Left ventricle myocardium inferior (tissue), 1 donor: ENCODE measurements around the gene CMIP. TPM values are rescaled to one million over a fixed set of nuclear protein-coding genes. Genes with fewer than 3 reads are reported as not detected.

Experiments used
- DNase-seq: peaks from one replicate; pipeline ENCODE4 v3.0.0-alpha.2; 2020
- H3K27ac ChIP-seq: fragments of 200-600 bp; replicated peaks from 2 replicates; pipeline ENCODE4 v1.8.0; 2021
- H3K27me3 ChIP-seq: fragments of 200-600 bp; 2 replicates; pipeline ENCODE4 v1.8.0; 2021; ENCODE audit warnings: low read depth
- H3K36me3 ChIP-seq: fragments of 200-600 bp; 2 replicates; pipeline ENCODE4 v1.8.0; 2021
- H3K4me1 ChIP-seq: fragments of 200-600 bp; 2 replicates; pipeline ENCODE4 v1.8.0; 2021
- H3K4me3 ChIP-seq: fragments of 200-600 bp; 2 replicates; pipeline ENCODE4 v1.8.0; 2021; ENCODE audit warnings: mild to moderate bottlenecking, moderate library complexity
- H3K9me3 ChIP-seq: fragments of 200-600 bp; replicated peaks from 2 replicates; pipeline ENCODE4 v1.8.0; 2021
- intact Hi-C: fragments of 100-400 bp; cut with micrococcal nuclease; formaldehyde crosslinking; loops from one replicate; pipeline ENCODE4 v1.11.0; 2022
- total RNA-seq: library from RNA; stranded (reverse); fragmentation: NEBNext Ultra II Directional; extraction: Animal tissue kit (Norgen Biotek cat#: 25700); gene quantifications from one replicate; pipeline ENCODE4 v1.2.1, GENCODE V29; 2021
- TF ChIP-seq, protein P1 (sequence below): fragments of 200-600 bp; IDR thresholded peaks from 2 replicates; pipeline ENCODE4 v1.8.0; 2021; ENCODE audit warnings: antibody characterized with exemption, mild to moderate bottlenecking, borderline replicate concordance
- donor health status: DM: no; HTN: yes; CAD: no; lungs with severe emphysema.

CMIP gene
- total RNA-seq, 1 donor from 2014 or later, result 11.2 TPM

DNA sequence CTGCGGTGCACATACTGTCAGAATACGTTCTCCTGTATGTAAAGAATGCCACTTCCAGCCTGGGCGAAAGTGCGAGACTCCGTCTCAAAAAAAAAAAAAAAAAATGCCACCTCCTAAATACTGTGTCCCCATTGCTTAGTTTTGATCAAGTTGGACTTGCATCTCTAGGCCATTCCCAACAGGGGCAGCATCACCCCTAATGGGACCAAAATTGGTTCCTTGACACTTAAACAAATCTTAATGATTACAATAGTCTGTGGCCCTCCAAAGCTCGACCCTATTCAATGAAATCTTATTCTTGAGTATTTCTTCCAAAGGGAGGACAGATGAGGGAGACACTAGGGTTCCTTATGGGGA is 179.8 kb downstream of the CMIP start:
- no peak for DNase-seq
- Histone ChIP-seq H3K27me3 (no peaks in the 10 kb centered on the region), H3K4me1 (peaks cover 17% of the 10 kb centered on the region), H3K27ac (no peak overlapping the region), H3K36me3 (no peaks in the 10 kb centered on the region), H3K4me3 (no peak overlapping the region), H3K9me3 (no peaks in the 10 kb centered on the region)
- intact Hi-C loops, result no loop called here
- TF ChIP-seq, protein P1, sequence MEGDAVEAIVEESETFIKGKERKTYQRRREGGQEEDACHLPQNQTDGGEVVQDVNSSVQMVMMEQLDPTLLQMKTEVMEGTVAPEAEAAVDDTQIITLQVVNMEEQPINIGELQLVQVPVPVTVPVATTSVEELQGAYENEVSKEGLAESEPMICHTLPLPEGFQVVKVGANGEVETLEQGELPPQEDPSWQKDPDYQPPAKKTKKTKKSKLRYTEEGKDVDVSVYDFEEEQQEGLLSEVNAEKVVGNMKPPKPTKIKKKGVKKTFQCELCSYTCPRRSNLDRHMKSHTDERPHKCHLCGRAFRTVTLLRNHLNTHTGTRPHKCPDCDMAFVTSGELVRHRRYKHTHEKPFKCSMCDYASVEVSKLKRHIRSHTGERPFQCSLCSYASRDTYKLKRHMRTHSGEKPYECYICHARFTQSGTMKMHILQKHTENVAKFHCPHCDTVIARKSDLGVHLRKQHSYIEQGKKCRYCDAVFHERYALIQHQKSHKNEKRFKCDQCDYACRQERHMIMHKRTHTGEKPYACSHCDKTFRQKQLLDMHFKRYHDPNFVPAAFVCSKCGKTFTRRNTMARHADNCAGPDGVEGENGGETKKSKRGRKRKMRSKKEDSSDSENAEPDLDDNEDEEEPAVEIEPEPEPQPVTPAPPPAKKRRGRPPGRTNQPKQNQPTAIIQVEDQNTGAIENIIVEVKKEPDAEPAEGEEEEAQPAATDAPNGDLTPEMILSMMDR, result no peak

DNA sequence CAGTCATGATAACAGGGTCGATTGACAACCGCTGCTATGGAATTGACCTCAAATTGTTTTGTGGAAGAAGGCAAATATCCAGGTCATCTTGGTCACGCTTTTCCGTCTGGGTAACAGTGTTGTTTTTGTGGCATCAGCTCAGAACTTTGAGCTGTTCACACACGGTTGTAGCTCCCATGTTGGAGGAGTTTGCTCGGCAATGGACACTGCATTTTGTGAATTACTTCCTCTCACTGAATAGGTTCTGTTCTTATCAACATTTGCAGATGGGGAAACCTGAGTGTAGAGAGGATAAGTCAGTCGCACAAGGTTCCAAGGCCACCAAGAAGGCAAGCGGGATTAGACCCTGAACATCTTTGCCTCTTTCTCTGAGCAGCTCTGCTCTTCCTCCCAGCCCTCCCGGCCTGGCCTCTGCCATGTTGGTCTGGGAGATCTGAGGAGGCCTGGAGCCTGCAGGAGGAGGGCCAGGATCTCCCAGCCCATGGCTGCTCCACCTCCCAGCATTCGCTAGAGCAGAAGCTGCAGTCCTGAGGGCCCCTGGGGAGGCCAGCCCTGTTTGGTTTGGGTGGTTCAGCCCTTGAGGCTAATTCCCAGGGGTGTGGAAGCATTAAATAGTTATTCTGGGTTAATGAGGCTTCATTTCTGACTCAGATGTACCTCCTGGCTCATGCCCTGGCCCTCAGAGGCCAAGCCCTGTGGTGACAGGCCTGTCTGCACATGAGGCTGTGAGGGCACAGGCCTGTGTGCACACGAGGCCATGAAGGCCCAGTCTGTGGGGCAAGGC is 180.3 kb downstream of the CMIP start:
- Histone ChIP-seq H3K9me3 (no peaks in the 10 kb centered on the region), H3K27ac (no peak overlapping the region), H3K36me3 (no peaks in the 10 kb centered on the region), H3K27me3 (no peaks in the 10 kb centered on the region), H3K4me1 (peaks cover 17% of the 10 kb centered on the region), H3K4me3 (no peak overlapping the region)
- DNase-seq, result no peak
- intact Hi-C loops, result no loop called here
- TF ChIP-seq, protein P1, result no peak

DNA sequence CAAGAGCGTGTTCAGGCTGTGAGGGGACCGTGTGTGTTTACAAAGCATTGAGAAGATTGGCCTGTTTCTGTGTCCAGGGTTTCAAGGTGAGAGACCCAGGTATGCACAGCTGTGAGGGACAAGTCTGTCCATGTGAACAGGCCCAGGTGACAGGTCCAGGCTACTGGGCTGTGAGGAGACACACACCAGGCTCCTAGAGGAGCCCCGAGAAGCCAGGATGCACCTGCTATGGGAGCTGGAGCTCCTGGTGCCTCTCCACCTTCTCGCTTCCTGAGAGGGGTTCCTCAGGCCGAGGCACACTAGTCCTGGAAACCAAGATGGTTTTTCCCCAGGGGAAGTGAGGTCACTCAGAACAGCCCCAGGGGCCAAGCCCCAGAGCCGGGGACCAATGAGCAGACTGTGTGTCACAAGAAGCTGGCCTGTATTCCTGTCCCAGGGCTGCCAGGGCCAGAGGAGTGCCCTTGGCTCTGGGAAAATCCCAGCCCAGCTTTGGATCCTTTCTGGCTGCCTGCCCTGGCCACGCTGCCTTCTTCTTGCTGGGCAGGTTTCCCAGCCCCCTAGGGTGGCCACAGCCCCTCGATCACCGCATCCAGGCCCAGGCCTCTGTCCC is 181.0 kb downstream of the CMIP start:
- intact Hi-C loops, result no loop called here
- Histone ChIP-seq H3K27me3 (no peaks in the 10 kb centered on the region), H3K4me1 (peaks cover 17% of the 10 kb centered on the region), H3K36me3 (no peaks in the 10 kb centered on the region), H3K4me3 (no peak overlapping the region), H3K27ac (no peak overlapping the region), H3K9me3 (no peaks in the 10 kb centered on the region)
- DNase-seq, result peak; percentile 53
- TF ChIP-seq, protein P1, result no peak

DNA sequence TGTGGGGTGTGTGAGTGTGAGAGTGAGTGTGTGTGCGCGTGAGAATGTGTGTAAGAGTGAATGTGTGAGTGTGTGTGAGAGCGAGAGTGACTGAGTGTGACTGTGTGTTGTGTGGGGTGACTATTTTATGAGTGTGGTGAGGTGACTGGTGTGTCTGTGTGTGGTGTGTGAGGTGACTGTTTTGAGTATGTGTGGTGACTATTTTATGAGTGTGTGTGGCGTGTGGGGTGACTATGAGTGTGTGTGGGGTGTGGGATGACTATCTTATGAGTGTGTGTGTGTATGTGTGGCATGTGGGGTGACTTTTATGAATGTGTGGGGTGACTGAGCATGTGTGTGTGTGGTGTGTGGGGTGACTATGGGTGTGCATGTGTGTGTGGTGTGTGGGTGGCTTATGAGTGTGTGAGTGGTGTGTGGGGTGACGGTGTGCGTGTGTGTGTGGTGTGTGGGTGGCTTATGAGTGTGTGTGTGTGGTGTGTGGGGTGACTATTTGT is 181.6 kb downstream of the CMIP start:
- intact Hi-C loops, result no loop called here
- H3K27ac ChIP-seq, result no peak overlapping the region
- TF ChIP-seq, protein P1, result no peak

DNA sequence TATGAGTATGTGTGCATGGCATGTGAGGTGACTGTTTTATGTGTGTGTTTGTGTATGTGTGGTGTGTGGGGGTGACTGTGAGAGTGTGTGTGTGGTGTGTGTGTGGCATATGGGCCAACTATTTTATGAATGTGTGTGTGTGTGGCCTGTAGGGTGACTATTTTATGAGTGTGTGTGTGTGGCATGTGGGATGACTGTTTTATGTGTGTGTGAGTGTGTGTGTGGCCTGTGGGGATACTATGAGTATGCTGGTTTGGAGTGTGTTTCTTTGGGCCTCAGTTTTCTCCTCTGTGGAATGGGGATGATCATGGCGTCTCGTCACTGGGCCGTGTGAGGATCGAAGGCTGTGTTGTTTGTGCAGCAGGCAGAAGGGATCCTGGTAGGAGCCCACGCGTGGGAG is 182.4 kb downstream of the CMIP start:
- Histone ChIP-seq H3K27ac (no peak overlapping the region), H3K36me3 (no peaks in the 10 kb centered on the region), H3K9me3 (no peaks in the 10 kb centered on the region), H3K4me3 (no peak overlapping the region), H3K27me3 (no peaks in the 10 kb centered on the region), H3K4me1 (peaks cover 17% of the 10 kb centered on the region)
- DNase-seq, result no peak
- intact Hi-C loops, result no loop called here
- TF ChIP-seq, protein P1, result no peak

More for the DNA sequence above, 181.6 kb downstream of the CMIP start:
- no peak for DNase-seq
- H3K9me3 ChIP-seq, result no peaks in the 10 kb centered on the region
- H3K36me3 ChIP-seq, result no peaks in the 10 kb centered on the region
- H3K27me3 ChIP-seq, result no peaks in the 10 kb centered on the region
- H3K4me1 ChIP-seq, result peaks cover 17% of the 10 kb centered on the region
- H3K4me3 ChIP-seq, result no peak overlapping the region
